Measurements from ENCODE around the gene ARHGEF33.

ARHGEF33 gene

DNA sequence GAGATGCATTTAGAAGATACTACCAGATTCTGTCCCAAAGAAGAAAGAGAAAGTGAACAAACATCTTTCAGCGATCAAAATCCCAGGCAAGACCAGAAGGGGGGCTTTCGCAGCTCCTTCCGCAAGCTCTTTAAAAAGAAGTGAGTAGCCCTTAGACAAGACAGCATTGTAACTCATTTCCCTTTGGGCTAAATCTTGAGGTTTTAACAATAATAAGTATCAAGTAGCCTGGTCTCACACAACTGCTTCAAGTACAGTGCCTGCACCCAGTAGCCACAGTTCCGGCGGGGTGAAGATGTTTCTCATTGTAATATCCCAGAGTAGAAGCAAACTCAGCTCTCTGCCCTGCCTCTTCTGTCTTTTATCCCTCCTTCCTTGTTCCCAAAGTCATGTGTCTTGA is 76.3 kb downstream of the ARHGEF33 start:
- DNase-seq: no peak

DNA sequence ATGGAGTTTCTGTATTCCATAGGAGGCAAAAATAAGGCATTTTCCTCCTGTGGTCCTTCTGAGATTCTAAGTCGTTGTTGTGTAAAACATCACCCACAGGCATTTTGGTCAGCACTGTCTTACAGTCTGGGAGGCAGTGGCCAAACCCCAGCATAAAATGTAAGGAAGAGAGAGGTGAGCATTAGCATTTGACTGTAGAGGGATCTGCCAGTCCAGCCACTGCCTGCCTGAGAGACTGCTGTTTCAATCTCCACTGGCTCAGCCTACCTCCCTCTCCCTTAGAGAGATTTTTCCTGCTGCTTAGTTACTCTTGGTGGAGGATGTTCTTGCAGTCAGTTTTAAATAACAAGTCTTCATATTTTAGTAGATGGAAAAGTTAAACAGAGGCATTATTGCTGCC is 77.0 kb downstream of the ARHGEF33 start:
- DNase-seq: no peak

DNA sequence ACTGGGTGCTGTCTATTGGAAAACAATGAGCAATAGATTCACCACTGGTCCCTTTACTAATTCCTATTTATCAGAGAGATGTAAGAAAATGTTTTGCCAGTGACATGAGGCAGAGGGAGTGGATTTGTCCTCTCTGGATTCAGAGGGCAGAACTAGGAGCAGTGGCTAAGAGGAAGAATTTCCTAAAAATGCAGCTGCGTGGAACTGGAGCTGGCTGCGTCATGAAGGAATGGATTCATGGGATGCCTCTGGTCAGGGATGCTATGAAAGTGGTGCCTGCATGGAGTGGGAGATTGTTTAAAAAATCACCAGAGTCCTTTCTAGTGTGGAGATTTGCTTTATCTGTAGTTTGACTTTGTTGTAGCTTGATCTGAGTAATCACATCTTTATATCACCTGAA is 78.3 kb downstream of the ARHGEF33 start:
- no peak for DNase-seq

DNA sequence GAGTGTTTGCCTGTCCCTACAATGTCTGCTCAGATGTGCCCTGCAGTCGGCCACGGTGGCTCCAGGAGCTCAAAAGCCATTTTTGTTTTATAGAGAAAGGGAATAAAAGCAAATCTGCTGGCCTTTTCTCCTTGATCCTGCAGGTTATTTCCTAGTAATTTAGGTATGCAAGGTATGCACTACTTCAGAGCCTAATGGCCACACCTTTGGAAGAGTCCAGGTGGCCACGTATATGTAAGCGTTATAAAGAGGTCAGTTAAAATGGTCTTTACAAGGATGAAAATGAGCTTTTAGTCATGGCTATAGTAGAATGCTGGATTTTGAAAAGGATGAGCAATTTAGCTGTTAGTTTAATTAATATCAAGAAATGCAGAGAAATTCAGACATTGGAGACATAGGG is 81.7 kb downstream of the ARHGEF33 start:
- no peak for DNase-seq

DNA sequence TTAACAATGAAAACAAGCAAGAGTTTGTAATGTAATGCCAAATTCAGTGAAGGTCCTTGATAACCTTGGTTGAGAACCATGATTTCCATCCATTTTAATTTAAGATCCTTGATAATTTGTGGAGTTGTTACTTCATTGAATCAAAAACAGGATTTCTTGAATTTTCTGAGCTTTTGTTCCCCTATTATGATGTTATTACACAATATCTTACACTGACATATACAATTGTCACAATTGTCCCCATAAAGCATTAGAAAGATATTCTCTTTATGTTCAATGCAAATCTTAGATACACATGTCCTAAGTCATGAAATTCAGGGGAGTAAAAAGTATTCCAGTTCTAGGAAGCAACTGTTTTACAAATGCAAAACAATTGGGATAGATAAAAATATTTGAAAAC is 83.6 kb downstream of the ARHGEF33 start:
- DNase-seq: no peak

- no peak for DNase-seq
Observed at GRCh38 chr2:38975042-38975441, 85.4 kb downstream of the ARHGEF33 start.

GRCh38 chr2:38977047-38977446 is 87.4 kb downstream of the ARHGEF33 start:
- no peak for DNase-seq

DNA sequence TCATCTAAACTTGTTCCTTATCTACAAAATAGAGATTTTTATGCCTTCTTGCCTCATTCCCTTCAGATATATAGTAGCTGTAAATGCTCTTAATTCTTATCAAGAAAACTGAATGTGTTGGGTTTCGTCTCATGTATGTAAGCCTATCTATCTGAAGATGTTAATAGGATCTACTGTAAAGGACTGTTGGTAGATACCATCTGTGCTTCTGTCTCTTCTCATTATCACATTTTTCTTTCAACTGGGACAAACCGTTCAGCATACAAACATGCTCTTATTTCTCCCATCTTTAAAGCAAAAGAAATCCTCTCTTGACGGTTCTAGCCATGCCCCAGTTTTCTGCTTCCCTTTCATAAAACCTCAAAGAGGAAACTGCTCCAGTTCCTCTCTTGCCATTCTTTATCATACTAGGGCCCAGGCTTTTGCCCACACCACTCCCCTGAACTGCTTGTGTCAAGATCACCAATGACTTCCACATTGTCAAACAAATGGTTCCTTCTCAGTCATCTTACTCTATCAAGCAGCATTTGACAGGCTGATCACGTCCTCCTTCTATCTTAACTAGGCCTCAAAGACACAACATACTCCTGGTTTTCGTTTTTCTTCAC is 88.7 kb downstream of the ARHGEF33 start:
- DNase-seq: no peak

GRCh38 chr2:38978908-38979307 is 89.2 kb downstream of the ARHGEF33 start:
- no peak for DNase-seq

- no peak for DNase-seq
Observed at GRCh38 chr2:38981003-38981669, 91.5 kb downstream of the ARHGEF33 start.

DNA sequence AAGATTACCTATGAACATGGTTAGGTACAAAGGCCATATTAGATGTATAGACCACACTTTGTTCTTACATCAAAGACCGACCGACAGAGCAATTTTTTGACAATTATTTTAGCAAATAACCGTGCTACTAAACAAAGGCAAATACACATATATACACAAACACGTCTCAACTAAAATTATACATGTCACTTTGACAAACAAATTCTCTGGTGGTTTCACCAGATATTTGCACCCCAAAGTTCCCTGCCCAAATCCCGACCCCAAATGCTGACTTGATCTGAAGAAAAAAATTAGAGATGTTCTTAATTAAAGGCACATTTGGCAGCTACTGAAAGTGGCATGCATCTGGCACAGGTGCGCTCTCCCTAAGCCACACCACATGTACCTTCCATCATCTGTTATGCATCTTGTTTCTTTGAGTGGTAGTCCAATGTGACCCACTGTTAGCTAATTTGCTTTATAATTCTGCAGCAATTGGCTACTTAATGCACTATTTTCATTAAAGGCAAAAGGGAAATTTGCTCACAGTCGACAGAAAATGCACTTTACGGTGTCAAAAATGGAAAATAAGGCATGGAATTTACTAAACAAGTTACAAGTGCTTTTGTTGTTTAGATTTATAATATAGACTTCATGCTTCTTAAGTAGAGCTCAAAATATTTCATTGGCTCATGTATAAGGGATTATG is 92.1 kb downstream of the ARHGEF33 start:
- DNase-seq: peak in 1 of 2 experiments; percentile 15

DNA sequence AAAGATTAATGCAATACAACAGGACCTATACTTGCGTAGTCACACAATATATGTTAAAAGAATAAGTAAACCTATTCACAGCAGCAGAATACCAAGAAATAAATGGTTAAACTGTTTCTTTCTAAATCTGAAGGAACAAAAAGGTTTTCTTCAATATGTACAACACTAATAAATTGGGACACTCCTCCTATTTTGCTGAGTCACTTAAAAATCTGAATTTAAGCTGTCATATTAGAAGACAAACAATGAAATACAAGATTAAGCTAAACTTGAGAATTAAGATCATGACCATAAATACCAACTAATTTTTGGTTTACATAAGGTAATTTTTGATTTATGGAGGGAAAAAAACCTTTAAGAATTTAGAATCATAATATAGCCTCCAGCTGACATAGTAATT is 92.8 kb downstream of the ARHGEF33 start:
- no peak for DNase-seq

DNA sequence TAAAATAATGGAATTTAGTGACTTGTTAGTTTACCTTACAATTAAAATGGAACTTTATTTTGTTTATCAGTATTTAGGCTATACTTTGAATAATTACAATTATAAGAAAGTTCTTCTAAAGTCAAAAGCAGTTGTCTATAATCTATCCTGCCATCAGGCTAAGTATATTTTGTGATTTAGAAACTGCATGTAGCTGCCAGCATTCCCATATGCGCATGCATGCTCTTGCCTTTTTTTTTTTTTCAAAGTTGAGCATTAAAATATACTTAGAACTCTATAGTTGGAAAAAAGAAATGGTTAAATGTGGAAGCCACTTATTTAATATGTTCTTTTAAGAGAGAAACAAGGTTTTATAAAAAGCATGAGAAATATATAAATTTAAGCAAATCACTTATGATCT is 99.0 kb downstream of the ARHGEF33 start:
- no peak for DNase-seq

- peak in 1 of 2 experiments; percentile 22 for DNase-seq
Observed at GRCh38 chr2:38991899-38992298, 102.2 kb downstream of the ARHGEF33 start.

DNA sequence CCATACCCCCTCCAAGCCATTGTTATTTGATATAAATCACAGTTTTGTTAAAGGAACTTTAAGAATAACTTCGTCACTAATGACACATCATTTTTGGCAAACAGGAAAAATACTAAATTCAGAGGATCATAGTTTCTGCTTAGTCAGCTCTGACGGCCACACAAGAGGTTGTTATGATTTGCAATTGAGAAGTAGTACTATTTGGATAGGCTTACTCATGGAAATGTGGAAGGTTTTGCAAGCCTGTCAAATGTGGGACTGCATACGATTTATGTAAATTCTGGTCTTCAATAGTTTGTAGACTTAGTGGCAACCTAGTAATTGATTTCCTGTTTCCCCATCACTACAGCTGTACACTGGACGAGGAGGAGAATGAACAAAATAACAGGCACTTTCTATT is 108.1 kb downstream of the ARHGEF33 start:
- DNase-seq: no peak

GRCh38 chr2:39000552-39000951 is 110.9 kb downstream of the ARHGEF33 start:
- no peak for DNase-seq

DNA sequence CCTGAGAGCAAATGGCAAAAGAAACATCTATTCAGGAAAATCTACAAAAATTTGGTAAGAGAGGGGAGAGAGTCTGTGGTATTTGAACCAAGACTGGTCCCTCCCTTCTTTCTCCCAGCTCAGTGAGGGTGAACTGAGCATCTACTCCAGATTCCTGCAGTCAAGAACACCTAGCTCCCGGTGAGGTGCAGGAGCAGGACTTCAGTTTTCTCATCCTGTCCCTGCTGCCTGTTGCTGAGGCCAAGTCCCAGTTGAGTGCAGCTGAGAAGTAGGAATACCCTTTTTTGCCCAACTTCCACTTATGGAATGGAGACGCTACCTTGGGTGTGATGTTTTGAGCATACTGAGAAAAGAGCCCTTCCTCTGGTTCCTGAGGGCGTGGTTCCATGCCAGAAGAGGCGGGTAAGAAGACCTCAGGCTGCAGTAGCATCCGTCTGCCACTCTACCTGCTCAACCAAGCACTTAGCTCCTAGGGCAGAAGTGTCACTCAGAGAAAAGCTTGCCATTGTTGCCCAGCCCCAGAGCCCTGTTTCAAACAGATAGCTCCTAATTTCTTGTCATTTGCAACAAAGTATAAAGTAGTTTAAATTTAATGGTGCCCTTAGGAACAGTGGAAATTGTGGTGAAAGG is 118.3 kb downstream of the ARHGEF33 start:
- DNase-seq: no peak

GRCh38 chr2:39008665-39009064 is 119.0 kb downstream of the ARHGEF33 start:
- no peak for DNase-seq

- DNase-seq: no peak
Observed at GRCh38 chr2:39013871-39014270, 124.2 kb downstream of the ARHGEF33 start.

DNA sequence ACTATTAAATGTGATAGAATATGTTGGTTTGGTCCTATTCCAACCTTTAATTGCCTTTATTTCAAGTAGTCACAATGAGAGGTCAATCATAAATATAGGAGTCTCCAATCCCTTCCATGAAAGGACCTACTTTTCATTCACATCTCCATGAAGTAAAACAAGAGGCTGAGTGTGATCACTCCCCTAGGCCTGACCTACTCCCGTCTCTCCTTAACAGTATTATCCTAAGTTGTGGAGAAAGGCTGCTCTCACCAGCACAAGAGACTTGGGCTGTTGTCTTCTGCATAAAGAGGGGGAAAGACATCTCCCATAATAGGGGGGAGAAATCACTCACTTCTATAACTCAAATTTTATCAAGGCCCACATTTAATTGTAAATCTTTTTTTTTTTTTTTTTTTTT is 125.7 kb downstream of the ARHGEF33 start:
- DNase-seq: no peak

DNA sequence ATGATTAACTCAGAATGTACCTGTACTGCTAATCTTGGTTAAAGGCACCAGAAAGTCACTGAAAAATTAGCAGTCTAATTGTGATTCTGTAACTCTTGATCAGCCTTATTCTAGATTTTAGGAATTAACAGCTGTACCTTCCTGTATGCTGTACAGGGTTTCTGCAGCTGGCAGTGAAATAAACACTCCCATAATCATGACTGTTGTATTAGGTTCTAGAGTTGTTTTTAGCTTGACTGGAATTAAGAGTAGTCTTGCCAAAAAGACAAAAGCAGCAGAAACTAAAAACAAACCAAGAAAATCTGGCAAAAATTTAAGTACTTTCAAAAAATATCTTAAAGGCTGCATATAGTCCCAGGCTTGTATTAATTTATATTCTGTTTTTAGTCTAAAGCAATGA is 127.7 kb downstream of the ARHGEF33 start:
- no peak for DNase-seq

DNA sequence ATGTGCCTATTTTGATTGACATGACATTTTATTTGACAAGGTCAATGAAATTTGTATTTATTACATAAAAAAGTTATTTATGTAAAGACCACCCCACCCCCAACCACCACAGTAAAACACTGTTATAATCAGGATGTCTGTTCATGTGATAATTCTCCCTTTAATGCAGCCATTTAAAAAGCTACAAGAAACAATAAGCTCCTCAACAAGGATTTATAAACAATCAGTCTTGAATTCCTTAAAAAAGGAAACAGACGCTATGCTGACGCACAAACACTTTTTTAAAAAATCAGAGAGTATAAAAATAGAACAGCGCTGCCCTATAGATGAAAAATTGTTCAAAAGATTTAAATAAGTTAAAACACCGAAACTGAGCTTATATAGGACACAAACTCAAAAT is 129.0 kb downstream of the ARHGEF33 start:
- DNase-seq: no peak

GRCh38 chr2:39020383-39020782 is 130.7 kb downstream of the ARHGEF33 start:
- peak in 1 of 2 experiments; percentile 57 for DNase-seq
